ENCODE data around the gene PDK1. TPM values are rescaled to one million over a fixed set of nuclear protein-coding genes. Genes with fewer than 3 reads are reported as not detected.
A peak's percentile ranks its signal among the peaks of the same experiment; 100 is the strongest.
"Not testable (repeated sequence)": the region's sequence is repeated elsewhere in the genome, so short reads cannot be mapped to it uniquely, and the experiment has no call there.

PDK1 gene
- total RNA-seq, 1 experiment from 2014 or later: 42.6 TPM

DNA sequence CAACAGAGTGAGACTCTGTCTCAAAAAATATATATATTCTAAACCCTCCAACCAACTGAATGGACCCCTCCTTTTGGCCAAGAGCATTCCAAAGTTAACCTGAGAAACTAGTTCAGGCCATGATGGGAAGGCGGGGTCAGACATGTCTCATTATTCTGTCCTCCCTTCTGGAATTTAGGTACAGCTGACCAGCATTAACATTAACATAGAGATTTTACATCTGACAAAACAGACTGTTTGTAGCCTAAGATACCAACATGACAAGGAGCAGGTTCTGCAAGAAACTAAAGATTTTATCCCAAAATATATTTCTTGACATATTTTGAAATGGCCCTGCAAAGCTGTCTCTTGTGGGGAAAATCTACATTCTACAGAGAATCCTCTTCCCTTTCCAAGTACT lies 6.8 kb upstream of the PDK1 start:
- in situ Hi-C loops (cut with HindIII; ENCODE audit: low pct_unique_long_range_greater_than_20kb, low sequenced_read_pairs): no loop called here
- no peak for DNase-seq (ENCODE audit: low read depth, low spot score)

DNA sequence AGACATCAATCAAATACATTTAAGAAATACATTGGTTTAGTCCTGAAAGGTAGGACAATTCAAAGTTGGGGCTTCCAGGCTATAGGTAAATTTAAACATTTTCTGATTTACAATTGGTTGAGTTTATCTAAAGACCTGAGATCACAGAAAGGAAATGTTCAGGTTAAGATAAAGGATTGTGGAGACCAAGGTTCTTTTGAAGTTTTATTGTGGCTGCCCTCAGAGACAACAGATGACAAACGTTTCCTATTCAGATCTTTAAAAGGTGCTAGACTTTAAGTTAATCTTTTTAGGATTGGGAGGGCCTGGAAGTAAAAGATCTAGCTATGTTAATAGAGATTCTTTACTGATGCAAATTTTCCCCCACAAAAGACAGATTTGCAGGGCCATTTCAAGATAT lies 6.1 kb upstream of the PDK1 start:
- in situ Hi-C loops (cut with HindIII; ENCODE audit: low pct_unique_long_range_greater_than_20kb, low sequenced_read_pairs); DNase-seq (ENCODE audit: low read depth, low spot score): not testable (repeated sequence)

DNA sequence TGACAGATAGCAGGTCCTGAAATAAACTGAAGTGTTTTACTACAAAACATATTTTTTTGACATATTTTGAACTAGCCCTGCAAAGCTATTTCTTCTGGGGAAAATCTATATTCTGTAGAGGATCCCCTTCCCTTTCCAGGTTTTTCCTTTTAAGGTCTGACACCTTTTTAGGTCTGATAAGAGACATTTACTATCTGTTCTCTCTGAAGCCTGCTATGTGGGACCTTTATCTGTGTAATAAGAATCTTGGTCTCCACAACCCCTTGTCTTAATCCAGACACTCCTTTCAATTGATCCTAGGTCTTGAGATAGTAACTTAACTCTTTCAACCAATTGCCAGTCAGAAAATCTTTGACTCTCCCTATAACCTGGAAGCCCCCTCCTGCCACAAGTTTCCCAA lies 5.5 kb upstream of the PDK1 start:
- in situ Hi-C loops (cut with HindIII; ENCODE audit: low pct_unique_long_range_greater_than_20kb, low sequenced_read_pairs): no loop called here
- no peak for DNase-seq (ENCODE audit: low read depth, low spot score)

DNA sequence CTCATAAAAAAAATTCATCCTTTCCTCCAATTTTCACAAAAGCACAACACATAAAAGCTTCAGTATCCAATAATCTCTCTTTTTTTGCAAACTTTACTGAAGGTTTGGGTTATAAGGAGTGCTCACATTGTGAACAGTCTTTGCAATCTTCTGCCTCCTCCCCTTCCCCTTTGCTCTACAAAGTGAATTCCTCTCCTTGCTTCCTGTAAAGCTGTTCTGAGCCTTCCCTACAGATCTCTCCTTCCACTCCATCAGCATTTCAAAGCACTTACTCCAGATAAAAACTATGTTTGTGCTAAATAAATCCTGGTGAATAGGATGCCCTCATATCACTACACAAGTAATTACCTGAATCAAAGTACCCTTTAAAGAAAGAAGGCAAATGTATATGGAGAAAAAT lies 4.6 kb upstream of the PDK1 start:
- DNase-seq (ENCODE audit: low read depth, low spot score): no peak
- in situ Hi-C loops (cut with HindIII; ENCODE audit: low pct_unique_long_range_greater_than_20kb, low sequenced_read_pairs): no loop called here

DNA sequence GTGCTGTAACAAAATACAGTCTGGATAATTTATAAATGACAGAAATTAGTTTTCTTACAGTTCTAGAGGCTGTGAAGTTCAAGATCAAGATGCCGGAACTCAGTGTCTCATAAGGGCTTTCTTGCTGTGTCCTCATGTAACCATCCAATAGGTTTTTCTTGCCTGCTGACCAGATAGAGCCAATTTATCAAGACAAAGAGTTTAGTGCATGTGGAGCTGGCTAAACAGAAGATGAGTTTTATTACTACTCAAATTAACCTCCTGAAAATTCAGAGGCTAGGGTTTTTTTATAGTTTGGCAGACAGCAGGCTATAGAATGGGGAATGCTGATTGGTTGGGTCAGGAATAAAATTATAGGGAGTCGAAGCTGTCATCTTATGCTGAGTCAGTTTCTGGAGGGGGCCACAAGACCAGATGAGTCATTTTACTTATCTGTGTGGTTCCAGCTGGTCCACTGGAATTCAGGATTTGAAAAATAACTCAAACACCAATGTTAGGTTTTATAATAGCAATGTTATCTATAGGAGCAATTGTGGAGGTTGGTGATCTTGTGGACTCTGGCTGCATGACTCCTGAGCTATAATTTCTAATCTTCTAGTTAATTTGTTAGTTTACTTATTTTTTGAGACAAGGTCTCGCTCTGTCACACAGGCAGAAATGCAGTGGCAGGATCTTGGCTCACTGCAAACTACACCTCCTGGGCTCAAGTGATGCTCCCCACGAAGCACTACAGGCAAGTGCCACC lies 3.2 kb upstream of the PDK1 start:
- in situ Hi-C loops (cut with HindIII; ENCODE audit: low pct_unique_long_range_greater_than_20kb, low sequenced_read_pairs): no loop called here
- no peak for DNase-seq (ENCODE audit: low read depth, low spot score)

DNA sequence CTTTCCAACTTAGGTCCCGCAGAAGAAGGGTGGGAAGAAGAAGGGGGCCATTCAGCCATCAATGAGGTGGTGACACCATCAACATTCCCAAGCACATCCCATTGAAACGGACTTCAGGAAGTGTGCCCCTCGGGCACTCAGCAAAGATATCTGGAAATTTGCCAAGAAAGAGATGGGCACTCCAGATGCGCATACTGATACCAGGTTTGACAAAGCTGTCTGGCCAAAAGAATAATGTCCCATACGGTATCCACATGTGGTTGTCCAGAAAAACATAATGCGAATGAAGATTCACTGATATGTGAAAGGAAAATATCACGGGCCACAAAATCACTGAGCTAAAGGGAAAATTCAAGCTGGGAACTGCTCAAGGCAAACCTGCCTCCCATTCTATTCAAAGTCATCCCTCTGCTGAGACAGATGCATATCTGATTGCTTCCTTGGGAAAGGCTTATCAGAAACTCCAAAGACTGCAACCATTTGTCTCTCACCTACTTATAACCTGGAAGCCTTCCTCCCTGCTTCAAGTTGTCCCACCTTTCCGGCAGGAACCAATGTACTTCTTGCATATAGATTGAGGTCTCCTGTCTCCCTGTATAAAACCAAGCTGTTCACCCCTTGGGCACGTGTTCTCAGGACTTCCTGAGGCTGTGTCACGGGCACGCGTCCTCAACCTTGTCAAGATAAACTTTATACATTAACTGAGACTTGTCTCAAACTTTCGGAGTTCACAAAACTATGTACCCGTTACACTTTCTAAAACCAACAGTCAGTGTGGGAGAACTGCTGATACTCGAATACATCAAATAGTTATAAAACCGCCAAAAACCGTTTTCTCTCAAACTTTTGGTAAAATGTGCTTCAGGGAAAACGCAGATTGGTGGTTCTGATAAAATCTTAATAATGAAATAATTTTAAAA lies 1.3 kb upstream of the PDK1 start:
- in situ Hi-C loops (cut with HindIII; ENCODE audit: low pct_unique_long_range_greater_than_20kb, low sequenced_read_pairs): no loop called here
- no peak for DNase-seq (ENCODE audit: low read depth, low spot score)

DNA sequence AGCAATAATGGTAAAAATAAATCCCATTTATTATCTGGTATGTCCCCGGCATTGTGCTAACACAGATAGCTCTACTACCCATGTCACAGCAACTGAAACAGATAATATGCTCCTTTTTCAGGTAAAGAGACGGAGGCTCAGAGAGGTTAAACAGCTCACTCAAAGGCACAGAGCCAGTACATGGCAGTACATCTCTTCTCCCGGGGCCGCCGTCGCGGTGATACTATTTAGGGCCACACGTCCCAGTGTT lies 693 bp upstream of the PDK1 start:
- no peak for DNase-seq (ENCODE audit: low read depth, low spot score)
- in situ Hi-C loops (cut with HindIII; ENCODE audit: low pct_unique_long_range_greater_than_20kb, low sequenced_read_pairs): no loop called here

DNA sequence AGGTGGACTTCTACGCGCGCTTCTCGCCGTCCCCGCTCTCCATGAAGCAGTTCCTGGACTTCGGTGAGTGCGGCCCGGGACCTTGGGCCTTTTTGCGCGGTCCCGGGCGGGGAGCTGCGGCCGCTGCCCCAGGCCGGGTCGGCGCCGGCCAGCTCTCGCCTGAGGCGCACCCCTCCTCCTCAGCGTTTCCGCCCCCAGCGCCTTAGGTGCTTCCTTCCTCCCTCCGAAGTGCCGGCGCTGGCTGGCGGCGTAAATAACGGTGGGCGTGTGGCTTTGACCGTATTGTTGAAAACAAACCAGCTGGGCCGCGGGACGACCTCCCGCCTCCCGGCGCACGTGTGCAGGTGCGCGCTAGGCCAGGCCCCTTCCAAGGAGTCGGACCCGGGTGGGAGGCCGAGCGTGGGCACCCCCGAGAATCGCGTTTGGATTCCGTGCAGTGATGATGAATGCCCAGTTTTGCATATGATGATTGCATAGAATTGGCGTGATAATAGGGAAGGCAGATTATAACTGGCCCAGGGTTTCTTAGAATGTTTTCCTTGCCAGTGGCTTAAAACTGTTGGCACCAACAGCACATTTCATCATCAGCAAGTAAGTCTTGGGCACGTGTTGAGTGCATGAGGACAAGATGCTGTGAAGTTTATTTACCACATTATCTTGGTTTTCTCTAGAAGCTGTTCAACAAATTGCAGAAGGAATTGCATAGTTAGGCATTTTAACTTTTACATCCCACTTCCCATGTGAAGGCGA lies 569 bp downstream of the PDK1 start:
- in situ Hi-C loops (cut with HindIII; ENCODE audit: low pct_unique_long_range_greater_than_20kb, low sequenced_read_pairs): no loop called here

DNA sequence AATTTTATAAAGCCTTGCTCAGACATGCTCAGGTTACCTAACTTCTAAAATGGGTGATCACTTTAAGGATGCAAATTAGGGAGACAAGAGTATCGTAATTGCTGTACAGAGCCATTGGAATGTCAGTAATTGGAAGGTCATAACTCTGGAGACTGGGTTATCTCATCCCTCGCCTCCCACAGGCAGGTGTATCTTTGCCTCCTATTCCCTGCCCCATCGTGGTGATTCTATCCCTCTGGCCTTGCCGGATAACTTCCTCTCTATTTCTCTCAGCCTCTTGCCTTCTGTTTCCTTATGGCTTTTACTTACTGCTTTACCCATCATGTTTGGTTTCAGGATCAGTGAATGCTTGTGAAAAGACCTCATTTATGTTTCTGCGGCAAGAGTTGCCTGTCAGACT lies 2.5 kb downstream of the PDK1 start:
- in situ Hi-C loops (cut with HindIII; ENCODE audit: low pct_unique_long_range_greater_than_20kb, low sequenced_read_pairs): no loop called here
- no peak for DNase-seq (ENCODE audit: low read depth, low spot score)

More for the DNA sequence above, 569 bp downstream of the PDK1 start:
- peak; percentile 24 for DNase-seq (ENCODE audit: low read depth, low spot score)

DNA sequence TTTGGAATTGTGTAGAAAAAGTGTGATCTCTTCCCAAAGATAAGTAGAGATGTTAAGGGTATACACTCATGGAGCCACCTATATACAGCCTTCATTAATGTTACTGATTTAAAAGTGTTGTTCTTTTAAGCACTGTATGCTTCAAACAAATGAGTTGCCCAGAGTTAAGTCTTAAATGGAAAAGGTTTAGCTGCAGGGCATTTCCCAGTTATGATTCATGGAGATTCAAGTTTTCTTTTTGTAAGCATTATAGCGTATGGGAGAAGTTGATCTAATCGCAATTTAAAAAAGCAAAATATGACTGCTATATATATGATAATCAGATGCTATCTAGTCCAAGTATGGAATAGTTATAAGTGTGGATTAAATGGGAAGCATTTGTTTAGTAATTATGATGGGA lies 4.8 kb downstream of the PDK1 start:
- in situ Hi-C loops (cut with HindIII; ENCODE audit: low pct_unique_long_range_greater_than_20kb, low sequenced_read_pairs): no loop called here
- no peak for DNase-seq (ENCODE audit: low read depth, low spot score)

DNA sequence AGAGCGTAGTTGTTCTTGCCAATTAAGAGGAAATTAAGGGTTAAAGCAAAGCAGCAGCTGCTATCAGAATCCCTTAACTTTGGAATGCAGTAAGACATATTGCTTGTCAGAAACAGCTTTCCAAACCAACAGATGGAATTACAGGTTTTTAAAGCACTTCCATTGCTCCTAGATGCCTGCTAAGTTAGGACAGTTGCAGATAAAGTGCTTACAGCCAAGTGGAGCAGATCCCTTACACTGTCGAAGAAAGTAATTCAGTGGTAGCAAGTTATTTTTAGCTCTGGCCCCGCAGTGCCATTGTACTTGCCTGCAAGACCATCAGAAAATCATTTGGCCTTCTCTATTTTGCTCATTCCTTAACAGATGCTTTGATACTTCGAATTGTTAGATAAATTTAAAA lies 5.4 kb downstream of the PDK1 start:
- DNase-seq (ENCODE audit: low read depth, low spot score): no peak
- in situ Hi-C loops (cut with HindIII; ENCODE audit: low pct_unique_long_range_greater_than_20kb, low sequenced_read_pairs): no loop called here

DNA sequence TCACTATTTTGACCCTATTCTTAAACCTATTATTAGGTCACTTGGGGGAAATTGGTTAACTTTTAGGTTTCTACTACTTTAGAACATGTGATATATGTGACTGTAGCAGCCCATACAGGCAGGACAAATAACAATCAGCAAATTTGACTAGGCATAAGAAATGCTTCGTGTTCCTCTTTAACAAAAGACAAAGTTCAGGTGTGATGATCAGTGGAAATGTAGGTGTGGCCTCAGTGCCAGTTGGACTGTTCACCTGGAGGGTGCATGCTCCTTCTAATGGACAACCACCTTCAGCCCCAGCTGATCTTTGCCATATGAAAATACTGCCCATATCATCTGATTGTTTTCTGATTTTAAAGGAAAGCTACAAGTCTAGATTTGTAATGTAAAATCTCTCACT lies 6.4 kb downstream of the PDK1 start:
- in situ Hi-C loops (cut with HindIII; ENCODE audit: low pct_unique_long_range_greater_than_20kb, low sequenced_read_pairs): no loop called here
- DNase-seq (ENCODE audit: low read depth, low spot score): no peak

DNA sequence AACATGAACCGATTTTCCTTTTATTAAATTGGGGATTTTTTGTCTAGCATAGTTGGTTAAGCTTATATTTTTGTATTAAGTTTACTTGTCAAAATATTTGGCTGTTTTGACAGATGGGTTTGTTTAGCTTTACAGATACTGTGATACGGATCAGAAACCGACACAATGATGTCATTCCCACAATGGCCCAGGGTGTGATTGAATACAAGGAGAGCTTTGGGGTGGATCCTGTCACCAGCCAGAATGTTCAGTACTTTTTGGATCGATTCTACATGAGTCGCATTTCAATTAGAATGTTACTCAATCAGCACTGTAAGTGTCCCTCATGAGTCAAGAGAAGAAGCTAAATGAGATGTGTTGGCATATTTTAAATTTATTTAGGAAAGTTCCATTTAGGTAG lies 8.5 kb downstream of the PDK1 start:
- DNase-seq (ENCODE audit: low read depth, low spot score): no peak
- in situ Hi-C loops (cut with HindIII; ENCODE audit: low pct_unique_long_range_greater_than_20kb, low sequenced_read_pairs): no loop called here

DNA sequence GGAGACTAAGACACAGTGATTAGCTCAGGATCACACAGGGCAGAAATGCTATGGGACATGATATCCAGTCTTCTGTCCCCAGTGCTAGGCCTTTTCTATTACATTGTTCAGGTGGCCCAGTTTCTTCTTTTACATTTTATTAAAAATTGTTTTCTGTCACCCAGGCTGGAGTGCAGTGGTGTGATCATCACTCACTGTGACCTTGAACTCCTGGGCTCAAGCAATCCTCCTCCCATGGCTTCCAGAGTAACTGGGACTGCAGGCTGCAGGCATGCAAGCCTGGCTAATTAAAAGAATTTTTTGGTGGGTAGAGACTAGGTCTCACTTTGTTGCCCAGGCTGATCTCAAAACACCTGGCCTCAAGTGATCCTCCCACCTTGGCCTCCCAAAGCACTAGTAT lies 15.4 kb downstream of the PDK1 start:
- in situ Hi-C loops (cut with HindIII; ENCODE audit: low pct_unique_long_range_greater_than_20kb, low sequenced_read_pairs): no loop called here
- no peak for DNase-seq (ENCODE audit: low read depth, low spot score)

DNA sequence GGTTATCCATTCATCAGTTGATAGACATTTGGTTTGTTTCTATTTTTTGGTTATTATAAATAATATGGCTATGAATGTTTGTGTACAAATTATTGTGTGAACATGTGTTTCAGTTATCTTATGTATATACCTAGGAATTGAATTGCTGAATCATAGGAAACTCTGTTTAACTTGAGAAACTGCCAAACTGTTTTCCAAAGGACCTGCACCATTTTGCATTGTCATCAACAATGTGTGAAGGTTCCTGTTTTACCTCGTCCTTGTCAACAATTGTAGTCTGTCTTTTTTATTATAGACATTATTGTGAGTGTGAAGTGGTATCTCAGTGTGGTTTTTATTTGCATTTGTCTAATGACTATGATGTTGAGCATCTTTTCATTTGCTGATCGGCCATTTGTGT lies 17.1 kb downstream of the PDK1 start:
- in situ Hi-C loops (cut with HindIII; ENCODE audit: low pct_unique_long_range_greater_than_20kb, low sequenced_read_pairs): no loop called here
- no peak for DNase-seq (ENCODE audit: low read depth, low spot score)

DNA sequence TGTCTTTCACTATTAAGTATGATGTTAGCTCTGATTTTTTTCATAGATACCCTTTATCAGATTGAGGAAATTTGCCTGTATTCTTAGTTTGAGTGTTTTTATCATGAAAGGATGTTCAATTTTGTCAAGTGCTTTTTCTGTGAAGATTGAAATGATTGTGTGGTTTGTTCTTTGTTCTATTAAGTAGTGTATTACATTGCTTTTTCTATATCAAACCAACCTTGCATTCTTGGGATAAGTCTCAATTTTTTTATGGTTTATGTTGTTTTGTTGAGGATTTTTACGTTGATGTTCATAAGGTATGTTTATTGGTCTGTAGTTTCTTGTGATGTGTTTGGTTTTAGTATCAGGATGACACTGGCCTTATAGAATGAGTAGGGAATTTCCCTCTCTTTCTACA lies 19.1 kb downstream of the PDK1 start:
- no peak for DNase-seq (ENCODE audit: low read depth, low spot score)
- in situ Hi-C loops (cut with HindIII; ENCODE audit: low pct_unique_long_range_greater_than_20kb, low sequenced_read_pairs): no loop called here

DNA sequence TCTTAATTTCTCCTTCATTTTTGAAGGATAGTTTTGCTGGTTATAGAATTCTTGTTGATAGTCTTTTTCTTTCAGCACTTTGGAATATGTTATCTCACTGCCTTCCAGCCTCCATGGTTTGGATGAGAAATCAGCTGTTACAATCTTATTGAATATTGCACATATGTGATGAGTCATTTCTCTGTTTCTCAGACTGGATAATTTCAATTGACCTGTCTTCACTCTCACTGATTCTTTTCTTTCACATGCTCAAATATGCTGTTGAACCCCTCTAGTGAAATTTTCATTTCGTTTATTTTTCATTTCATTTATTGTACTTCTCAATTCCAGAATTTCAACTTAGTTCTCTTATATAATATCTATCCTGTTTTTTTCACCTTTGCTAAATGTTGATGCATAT lies 22.2 kb downstream of the PDK1 start:
- in situ Hi-C loops (cut with HindIII; ENCODE audit: low pct_unique_long_range_greater_than_20kb, low sequenced_read_pairs): no loop called here
- no peak for DNase-seq (ENCODE audit: low read depth, low spot score)

DNA sequence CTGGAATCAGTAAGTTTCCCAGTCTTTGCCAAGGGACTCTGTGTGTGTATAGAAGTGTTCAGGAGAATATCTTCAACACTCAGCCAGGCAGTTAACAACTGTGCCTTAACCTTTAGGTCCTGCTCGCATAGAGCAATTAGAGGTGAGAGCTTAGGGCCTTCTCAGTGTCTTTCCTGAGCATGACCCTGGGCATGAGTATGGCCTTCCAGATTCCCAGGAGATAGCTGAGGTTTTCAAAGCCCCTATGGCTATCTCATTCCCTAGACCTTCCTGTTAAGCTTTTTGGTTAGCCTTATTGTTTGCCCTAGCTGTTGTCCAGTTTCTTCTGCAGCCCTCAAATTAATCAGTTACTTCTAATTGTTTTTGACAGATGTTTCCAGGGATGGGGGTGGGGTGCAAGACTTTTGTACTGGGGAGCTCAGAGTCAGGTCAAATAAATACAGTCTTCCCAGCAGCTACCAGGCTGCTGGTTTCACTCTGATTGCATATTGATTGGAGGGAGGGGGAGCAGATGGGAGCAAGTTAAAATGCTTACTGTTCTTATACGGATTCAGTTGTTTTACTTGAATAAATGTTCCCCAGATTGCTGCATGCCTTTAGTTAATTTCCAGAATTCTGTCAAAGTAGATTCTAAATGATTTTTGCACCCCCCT lies 23.1 kb downstream of the PDK1 start:
- no peak for DNase-seq (ENCODE audit: low read depth, low spot score)
- in situ Hi-C loops (cut with HindIII; ENCODE audit: low pct_unique_long_range_greater_than_20kb, low sequenced_read_pairs): no loop called here

All from SK-MEL-5 (cell line).